ENCODE data around the gene CHORDC1. TPM values are rescaled to one million over a fixed set of nuclear protein-coding genes. Genes with fewer than 3 reads are reported as not detected.

CHORDC1 gene
- total and polyA plus RNA-seq, 2 of the 13 experiments (the other 11 are each of a cell fraction or from before 2014, with no cell fraction given), result 19.1 to 73.5 TPM

DNA sequence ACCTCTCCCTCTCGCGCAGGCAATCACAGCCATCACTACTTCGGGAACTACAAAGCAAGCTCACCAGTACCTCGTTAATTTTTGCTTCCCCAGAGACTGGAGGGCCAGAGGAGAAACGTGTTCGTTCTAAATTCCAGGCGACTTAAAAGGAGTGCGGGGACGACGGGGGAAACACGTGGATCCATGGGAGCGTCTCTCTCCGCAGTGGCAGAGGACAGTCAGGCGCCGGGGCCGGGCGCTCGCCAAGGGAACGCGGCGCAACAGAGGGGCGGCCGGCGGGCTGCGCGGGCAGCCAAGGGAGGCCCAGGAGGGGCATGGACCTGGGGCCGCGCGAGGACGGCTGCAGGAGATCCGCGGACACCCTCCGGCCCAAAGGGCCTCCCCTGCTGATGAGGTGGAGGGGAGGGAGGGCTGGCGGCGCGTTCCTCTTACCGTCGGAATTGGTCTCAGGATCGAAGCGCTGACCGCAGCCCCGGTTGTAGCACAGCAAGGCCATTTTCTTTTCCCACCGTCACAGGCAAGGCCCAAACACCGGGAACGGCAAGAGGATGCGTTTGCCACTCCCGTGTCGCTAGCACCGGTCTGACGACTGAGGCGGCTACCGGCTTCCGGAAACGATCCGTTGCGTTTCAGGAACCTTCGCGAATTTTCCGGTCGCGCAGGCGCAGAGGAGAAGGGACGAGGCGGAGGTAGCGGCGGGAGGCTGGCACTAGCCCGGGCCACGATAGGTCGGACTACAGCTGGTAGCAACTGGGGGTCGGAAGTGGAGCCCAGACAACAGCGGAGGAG is at the start of gene CHORDC1 (continued):
- TF ChIP-seq BATF2 (CRISPR knock-in tag; IDR thresholded peaks at IDR 0.05), result peak; percentile 85; the same call in 1 of the 2 replicates
- TF ChIP-seq MED8 (CRISPR knock-in tag; IDR thresholded peaks at IDR 0.05; ENCODE audit: insufficient replicate concordance), result peak; percentile 62
- peak; percentile 37; the same call in 1 of the 2 replicates for TF ChIP-seq ISL2 (CRISPR knock-in tag; IDR thresholded peaks at IDR 0.05)
- no peak for TF ChIP-seq NFE2 (CRISPR knock-in tag; IDR thresholded peaks at IDR 0.05)
- TF ChIP-seq, protein P1, sequence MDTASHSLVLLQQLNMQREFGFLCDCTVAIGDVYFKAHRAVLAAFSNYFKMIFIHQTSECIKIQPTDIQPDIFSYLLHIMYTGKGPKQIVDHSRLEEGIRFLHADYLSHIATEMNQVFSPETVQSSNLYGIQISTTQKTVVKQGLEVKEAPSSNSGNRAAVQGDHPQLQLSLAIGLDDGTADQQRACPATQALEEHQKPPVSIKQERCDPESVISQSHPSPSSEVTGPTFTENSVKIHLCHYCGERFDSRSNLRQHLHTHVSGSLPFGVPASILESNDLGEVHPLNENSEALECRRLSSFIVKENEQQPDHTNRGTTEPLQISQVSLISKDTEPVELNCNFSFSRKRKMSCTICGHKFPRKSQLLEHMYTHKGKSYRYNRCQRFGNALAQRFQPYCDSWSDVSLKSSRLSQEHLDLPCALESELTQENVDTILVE (CRISPR knock-in tag; IDR thresholded peaks at IDR 0.05), result peak; percentile 44; the same call in 1 of the 2 replicates
- peak; percentile 90; the same call in 1 of the 2 replicates for TF ChIP-seq ZFP91 (CRISPR knock-in tag; IDR thresholded peaks at IDR 0.05; ENCODE audit: borderline replicate concordance)
- peak; percentile 49 for TF ChIP-seq ZNF781 (CRISPR knock-in tag; IDR thresholded peaks at IDR 0.05; ENCODE audit: borderline replicate concordance, not compliant biosample characterization)
- TF ChIP-seq ZNF891 (CRISPR knock-in tag; IDR thresholded peaks at IDR 0.05), result peak; percentile 72; the same call in 1 of the 2 replicates
- TF ChIP-seq ZNF510 (CRISPR knock-in tag; IDR thresholded peaks at IDR 0.05; ENCODE audit: low read depth), result no peak
- 0 out of 2 replicates have a peak, but pooled peaks have one; percentile 80 for TF ChIP-seq ZNF788 (CRISPR knock-in tag; IDR thresholded peaks at IDR 0.05; ENCODE audit: borderline replicate concordance)
- peak; percentile 82 for TF ChIP-seq HDAC1 (CRISPR knock-in tag; IDR thresholded peaks at IDR 0.05)
- TF ChIP-seq, protein P2, sequence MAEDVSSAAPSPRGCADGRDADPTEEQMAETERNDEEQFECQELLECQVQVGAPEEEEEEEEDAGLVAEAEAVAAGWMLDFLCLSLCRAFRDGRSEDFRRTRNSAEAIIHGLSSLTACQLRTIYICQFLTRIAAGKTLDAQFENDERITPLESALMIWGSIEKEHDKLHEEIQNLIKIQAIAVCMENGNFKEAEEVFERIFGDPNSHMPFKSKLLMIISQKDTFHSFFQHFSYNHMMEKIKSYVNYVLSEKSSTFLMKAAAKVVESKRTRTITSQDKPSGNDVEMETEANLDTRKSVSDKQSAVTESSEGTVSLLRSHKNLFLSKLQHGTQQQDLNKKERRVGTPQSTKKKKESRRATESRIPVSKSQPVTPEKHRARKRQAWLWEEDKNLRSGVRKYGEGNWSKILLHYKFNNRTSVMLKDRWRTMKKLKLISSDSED (CRISPR knock-in tag; IDR thresholded peaks at IDR 0.05), result no peak
- TF ChIP-seq ZNF280D (CRISPR knock-in tag; IDR thresholded peaks at IDR 0.05), result 0 out of 2 replicates have a peak, but pooled peaks have one; percentile 48
- TF ChIP-seq CBX2 (IDR thresholded peaks at IDR 0.05; ENCODE audit: low read depth, low read length), result no peak
- 0 out of 2 replicates have a peak, but pooled peaks have one; percentile 23 for TF ChIP-seq CBX2 (CRISPR knock-in tag; IDR thresholded peaks at IDR 0.05; ENCODE audit: low read depth)
- TF ChIP-seq DR1 (CRISPR knock-in tag; IDR thresholded peaks at IDR 0.05), result peak; percentile 35; the same call in 1 of the 2 replicates
- TF ChIP-seq ZNF567 (CRISPR knock-in tag; IDR thresholded peaks at IDR 0.05; ENCODE audit: borderline replicate concordance), result peak; percentile 40; the same call in 1 of the 2 replicates
- TF ChIP-seq, protein P3, sequence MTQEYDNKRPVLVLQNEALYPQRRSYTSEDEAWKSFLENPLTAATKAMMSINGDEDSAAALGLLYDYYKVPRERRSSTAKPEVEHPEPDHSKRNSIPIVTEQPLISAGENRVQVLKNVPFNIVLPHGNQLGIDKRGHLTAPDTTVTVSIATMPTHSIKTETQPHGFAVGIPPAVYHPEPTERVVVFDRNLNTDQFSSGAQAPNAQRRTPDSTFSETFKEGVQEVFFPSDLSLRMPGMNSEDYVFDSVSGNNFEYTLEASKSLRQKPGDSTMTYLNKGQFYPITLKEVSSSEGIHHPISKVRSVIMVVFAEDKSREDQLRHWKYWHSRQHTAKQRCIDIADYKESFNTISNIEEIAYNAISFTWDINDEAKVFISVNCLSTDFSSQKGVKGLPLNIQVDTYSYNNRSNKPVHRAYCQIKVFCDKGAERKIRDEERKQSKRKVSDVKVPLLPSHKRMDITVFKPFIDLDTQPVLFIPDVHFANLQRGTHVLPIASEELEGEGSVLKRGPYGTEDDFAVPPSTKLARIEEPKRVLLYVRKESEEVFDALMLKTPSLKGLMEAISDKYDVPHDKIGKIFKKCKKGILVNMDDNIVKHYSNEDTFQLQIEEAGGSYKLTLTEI (CRISPR knock-in tag; conservative IDR thresholded peaks at IDR 0.05), result no peak
